GM18870 (cell line): ENCODE measurements around the gene GMPPB.
"Not testable (repeated sequence)": the region's sequence is repeated elsewhere in the genome, so short reads cannot be mapped to it uniquely, and the experiment has no call there.

ENCODE experiments used
- ATAC-seq: cut with Tn5 transposase; IDR thresholded peaks from one replicate; pipeline ENCODE4 v1.9.1; 2021; ENCODE audit warnings: moderate library complexity; ENCODE audit not compliant: unreplicated experiment

Gene GMPPB

DNA sequence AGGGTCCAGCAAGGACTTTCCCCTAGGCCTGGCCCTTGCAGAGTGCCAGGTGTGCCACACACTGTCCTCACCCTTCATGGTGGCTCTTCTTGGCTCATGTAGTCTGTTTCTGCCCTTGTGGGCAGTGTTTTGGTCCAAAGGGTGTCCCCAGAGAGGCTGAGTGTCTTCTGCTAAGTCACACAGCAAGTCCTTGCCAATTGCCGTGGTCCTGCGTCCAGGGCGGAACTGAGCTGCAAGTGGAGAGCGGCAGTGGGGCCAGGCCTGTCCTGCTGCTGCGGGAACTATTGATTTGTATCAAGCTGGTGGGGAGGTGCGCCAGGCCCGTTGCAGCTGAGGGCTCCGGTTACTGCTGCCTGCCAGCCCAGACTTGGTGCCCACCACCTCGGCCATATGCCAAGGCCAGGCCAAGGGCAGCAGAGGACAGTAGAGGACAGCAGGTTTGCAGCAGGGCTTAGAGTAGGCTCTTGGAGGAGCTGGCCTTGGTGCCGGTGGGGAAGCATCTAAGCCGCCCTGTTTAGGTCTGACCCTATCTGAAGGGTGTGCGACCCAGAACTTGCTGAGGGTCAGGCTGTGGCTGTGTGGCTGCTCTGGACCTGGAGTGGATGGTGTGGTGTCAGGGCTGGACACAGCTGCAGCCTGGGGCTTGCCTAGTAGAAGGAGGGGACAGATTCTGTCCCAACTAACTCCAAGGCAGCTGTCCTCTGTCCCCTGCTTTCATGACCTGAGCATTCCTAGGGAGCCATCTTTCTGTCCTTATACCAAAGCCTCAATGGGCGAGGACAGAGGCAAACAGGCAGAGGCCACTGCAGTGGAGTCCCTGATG lies 8.8 kb downstream of the GMPPB start:
- no peak for ATAC-seq

DNA sequence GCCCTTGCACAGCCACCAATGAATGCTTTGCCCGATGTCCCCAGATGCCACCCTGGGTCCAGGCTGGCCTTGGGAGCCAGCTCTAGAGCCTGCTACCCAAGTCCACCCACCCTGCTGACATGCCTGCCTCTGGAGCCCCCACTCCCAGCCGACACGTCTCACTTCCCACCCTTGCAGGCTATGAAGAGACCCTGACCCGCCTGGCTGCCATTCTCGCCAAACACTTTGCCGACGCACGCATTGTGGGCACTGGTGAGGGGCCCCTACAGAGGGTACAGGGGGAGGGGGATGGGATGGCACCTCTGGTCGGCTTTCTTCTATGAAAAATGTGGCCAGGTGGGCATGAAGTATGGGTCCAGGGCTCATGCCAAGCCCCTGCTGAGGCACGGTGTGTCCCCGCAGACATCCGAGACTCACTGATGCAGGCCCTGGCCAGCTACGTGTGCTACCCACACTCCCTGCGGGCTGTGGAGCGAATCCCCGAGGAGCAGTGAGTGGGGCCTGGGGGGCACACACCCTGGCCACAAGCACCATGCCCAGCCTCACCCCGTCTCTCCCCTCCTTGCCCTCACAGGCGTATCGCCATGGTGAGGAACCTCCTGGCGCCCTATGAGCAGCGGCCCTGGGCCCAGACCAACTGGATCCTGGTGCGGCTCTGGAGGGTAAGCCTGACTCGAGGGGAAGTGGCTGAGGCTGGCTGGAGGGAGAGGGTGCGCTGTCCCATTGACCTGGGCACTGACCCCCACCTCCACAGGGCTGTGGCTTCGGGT lies 10.2 kb downstream of the GMPPB start:
- no peak for ATAC-seq

DNA sequence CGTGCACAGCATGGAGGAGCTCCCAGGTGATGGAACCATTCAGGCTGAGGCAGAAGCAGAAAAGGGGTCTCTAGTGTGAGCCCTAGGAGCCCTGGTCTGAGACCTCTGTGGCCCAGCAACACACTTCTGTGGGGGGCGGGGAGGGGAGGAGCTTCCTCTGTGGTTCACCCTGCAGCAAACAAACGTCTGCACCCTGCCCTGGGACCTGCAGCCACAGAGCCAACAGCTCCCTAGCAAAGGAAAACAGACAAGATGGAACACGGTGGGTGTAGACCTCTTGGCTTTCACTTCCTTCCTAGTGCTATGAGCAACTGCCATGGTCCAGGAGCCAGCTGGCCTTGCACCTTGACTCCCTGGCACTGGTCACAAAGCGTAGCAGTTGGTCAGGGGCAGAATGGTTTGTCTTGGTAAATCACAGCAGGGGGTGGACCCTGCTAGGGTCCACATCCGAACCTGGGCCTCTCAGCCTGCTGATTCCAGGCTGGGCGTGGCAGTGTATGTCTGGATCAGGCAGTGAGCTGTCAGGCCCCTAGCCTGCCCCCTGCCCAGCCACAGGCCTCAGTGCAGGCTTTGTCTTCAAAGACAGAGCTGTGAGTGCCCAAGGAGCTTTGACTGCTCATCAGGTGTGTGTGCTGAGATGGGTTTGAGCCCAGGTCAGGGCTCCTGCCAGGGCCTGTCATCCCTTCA lies 11.0 kb downstream of the GMPPB start:
- no peak for ATAC-seq

DNA sequence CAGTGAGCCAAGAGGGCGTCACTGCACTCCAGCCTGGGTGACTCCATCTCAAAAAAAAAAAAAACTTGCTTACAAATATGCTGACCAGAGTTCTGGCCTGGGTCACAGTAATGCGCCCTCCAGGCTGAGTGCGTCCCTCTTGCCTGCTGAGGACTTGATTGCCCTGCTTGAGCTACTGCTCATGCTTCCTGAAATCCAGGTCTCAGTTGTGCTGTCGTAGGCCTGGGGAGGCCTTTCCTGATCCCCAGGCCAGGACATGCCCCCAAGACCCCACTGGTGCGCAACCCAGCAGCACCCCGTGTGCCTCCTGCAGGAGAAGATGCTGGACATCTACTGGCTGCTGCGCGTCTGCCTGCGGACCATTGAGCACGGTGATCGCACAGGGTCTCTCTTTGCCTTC lies 11.6 kb downstream of the GMPPB start:
- no peak for ATAC-seq

GRCh38 chr3:49711489-49711888 lies 12.3 kb downstream of the GMPPB start:
- no peak for ATAC-seq

DNA sequence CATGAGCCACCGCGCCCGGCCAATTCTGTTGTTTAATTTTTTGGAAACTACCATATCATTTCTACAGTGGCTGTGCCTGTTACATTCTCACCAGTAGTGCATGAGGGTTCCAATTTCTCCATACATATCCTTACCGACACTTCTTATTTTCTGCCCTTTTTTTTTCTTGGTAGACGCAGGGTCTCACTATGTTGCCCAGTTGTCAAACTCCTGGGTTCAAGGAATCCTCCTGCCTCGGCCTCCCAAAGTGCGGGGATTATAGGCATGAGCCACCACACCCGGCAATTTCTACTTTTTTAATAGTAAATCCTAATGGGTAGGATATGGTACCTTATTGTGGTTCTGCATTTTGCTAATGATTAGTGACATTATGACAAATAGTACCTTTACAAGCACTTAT lies 13.9 kb downstream of the GMPPB start:
- ATAC-seq: no peak

DNA sequence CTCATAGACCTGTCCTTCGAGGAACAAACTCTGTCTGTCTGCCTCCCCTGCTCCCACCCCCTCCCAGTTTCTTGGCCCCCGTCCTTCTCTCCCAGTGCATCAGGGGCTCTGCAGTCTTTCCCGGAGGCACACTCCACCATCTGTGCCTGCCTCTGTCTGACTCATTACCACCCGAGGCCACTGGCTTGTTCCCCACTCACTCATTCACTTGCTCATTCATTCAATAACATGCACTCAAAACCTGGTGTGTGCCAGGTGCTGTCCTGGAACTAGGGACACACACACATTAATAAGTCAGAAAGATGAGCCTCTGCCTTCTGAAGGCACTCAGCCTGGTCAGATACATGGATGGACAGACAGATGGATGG lies 16.7 kb downstream of the GMPPB start:
- ATAC-seq: no peak

- no peak for ATAC-seq
Measured at GRCh38 chr3:49706456-49707112, 17.2 kb downstream of the GMPPB start.

- no peak for ATAC-seq
Measured at GRCh38 chr3:49705390-49705960, 18.3 kb downstream of the GMPPB start.

- no peak for ATAC-seq
Measured at GRCh38 chr3:49704629-49705028, 19.1 kb downstream of the GMPPB start.

- no peak for ATAC-seq
Measured at GRCh38 chr3:49703956-49704355, 19.8 kb downstream of the GMPPB start.

DNA sequence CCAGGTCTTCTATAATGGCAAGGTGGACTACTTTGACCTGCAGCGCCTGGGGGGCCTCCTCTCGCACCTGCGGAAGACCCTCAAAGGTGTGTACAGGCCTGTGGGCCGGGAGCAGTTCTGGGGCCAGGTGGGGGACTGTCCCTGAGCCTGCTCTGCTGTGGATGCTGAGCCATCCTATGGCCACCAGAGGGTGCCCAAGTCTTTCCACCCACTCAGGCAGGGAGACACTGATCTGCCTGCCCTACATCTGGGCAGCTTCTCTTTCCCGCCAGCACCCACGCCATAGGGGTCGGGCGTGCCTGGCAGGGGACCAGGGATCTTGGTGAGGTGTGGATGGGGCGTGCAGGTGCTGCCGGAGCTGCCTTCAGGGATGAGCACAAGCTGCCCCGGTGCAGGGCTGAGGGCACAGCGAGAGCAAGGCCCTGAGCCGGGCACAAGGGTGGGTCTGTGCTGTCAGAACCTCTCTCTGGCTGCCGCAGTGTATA lies 20.3 kb downstream of the GMPPB start:
- no peak for ATAC-seq

GRCh38 chr3:49702672-49703071 lies 21.1 kb downstream of the GMPPB start:
- no peak for ATAC-seq

- no peak for ATAC-seq
Measured at GRCh38 chr3:49701388-49702077, 22.2 kb downstream of the GMPPB start.

GRCh38 chr3:49700453-49701128 lies 23.2 kb downstream of the GMPPB start:
- ATAC-seq: no peak

GRCh38 chr3:49700014-49700413 lies 23.7 kb downstream of the GMPPB start:
- ATAC-seq: no peak

GRCh38 chr3:49699281-49699979 lies 24.3 kb downstream of the GMPPB start:
- ATAC-seq: no peak

DNA sequence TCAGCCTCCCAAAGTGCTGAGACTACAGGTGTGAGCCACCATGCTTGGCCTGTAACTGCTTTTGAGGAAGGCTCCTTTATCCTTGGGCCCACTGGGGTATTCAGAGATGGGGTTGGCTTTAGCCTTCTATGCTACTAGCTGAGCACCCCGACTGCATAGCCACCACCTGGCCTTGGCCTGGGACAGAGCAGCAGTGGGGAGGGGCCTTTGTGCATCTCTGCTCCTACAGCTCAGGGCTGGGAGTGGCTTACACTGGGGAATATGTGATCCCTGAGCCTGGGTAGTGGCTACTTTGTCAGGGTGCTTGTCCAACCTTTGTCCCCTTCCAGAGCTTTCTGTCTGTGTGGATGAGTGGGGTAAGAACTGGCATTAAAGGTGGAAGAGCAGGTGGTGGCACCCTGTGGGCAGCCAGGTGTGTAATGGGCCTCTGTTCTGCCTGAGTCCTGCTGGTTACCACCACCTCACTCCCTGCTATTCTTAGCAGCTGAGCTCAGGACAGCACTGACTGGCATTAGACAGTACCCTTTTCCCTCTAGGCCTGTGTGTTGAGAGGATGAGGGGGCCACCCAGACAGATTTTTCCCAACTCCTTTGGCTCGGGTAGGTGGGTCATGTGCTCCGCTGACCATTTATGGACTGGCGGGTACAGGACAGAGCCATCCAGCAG lies 28.3 kb downstream of the GMPPB start:
- not testable (repeated sequence) for ATAC-seq
